ENCODE data around the gene THNSL1. TPM values are rescaled to one million over a fixed set of nuclear protein-coding genes. Genes with fewer than 3 reads are reported as not detected.
"Not testable (repeated sequence)": the region's sequence is repeated elsewhere in the genome, so short reads cannot be mapped to it uniquely, and the experiment has no call there.

THNSL1 gene
- total RNA-seq (2022) = 7.6 and 7.9 TPM in 2 replicates
- percentile 64 among the genes with signal in this experiment for Bru-seq, nascent RNA
- percentile 91 among the genes with signal in this experiment for BruChase-seq, experiment 1, labeled RNA remaining after a 6-hour chase
- percentile 93 among the genes with signal in this experiment for BruChase-seq, experiment 2, labeled RNA remaining after a 2-hour chase
- long read RNA-seq, transcript THNSL1-202 (3 exons, 3,788 nt) = minor isoform, 16 of 47 reads
- long read RNA-seq, transcript THNSL1-201 (3 exons, 3,691 nt) = major isoform, 28 of 47 reads
- long read RNA-seq, partial matches to known transcripts = 1 of 47 reads
- long read RNA-seq, other reads (novel, unspliced or antisense) = 2 of 47 reads

GRCh38 chr10:25016376-25017153 is at the start of gene THNSL1:
Gene THNSL1 (plus strand): TSS chr10:25016612. CDS start chr10:25023224, 6,612 bp downstream.
- TF ChIP-seq, protein P1, sequence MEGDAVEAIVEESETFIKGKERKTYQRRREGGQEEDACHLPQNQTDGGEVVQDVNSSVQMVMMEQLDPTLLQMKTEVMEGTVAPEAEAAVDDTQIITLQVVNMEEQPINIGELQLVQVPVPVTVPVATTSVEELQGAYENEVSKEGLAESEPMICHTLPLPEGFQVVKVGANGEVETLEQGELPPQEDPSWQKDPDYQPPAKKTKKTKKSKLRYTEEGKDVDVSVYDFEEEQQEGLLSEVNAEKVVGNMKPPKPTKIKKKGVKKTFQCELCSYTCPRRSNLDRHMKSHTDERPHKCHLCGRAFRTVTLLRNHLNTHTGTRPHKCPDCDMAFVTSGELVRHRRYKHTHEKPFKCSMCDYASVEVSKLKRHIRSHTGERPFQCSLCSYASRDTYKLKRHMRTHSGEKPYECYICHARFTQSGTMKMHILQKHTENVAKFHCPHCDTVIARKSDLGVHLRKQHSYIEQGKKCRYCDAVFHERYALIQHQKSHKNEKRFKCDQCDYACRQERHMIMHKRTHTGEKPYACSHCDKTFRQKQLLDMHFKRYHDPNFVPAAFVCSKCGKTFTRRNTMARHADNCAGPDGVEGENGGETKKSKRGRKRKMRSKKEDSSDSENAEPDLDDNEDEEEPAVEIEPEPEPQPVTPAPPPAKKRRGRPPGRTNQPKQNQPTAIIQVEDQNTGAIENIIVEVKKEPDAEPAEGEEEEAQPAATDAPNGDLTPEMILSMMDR (IDR thresholded peaks at IDR 0.05; ENCODE audit: unreplicated experiment) = no peak
- Mint-ChIP-seq H3K27ac (ENCODE audit: low read depth, unreplicated experiment) (peak within 1 kb of the TSS; percentile 92), H3K4me1 (ENCODE audit: insufficient read depth, unreplicated experiment) (no peaks in the 10 kb centered on the region), H3K36me3 (ENCODE audit: insufficient read depth, unreplicated experiment) (peaks cover 14% of the 10 kb centered on the region), H3K9me3 (ENCODE audit: unreplicated experiment) (no peaks in the 10 kb centered on the region), H3K4me3 (ENCODE audit: unreplicated experiment) (peak within 1 kb of the TSS; percentile 80), H3K27me3 (ENCODE audit: insufficient read depth, unreplicated experiment) (no peaks in the 10 kb centered on the region)
- DNase-seq (ENCODE audit: unreplicated experiment) = peak; percentile 99
- ChIA-PET CTCF (interaction anchor here (0.5 to 2.6 kb wide), 5 partner anchors 35 to 117 kb away, joined by 3 to 8 read pairs (median 4); no protein-coding TSS in a partner anchor), POLR2A (interaction anchor here (0.6 to 2.5 kb wide), 22 partner anchors 8 to 1009 kb away, joined by 3 to 15 read pairs (median 4); partner anchors contain the start of gene ARHGAP21)
- intact Hi-C loops (cut with micrococcal nuclease) = loop anchor here (1.0 kb wide), 1 partner anchor 46 kb away; no protein-coding TSS in a partner anchor
- BruUV-seq (replicated peaks) = TSS peak; percentile 64

- ChIA-PET CTCF (interaction anchor here (0.9 kb wide), 1 partner anchor 325 kb away, joined by 3 read pairs; no protein-coding TSS in a partner anchor), POLR2A (no interaction called here)
- BruUV-seq (replicated peaks) = no TSS peak
- Mint-ChIP-seq H3K27me3 (ENCODE audit: insufficient read depth, unreplicated experiment) (no peaks in the 10 kb centered on the region), H3K4me1 (ENCODE audit: insufficient read depth, unreplicated experiment) (peaks cover 5% of the 10 kb centered on the region), H3K4me3 (ENCODE audit: unreplicated experiment) (no peak overlapping the region), H3K36me3 (ENCODE audit: insufficient read depth, unreplicated experiment) (no peaks in the 10 kb centered on the region), H3K9me3 (ENCODE audit: unreplicated experiment) (no peaks in the 10 kb centered on the region), H3K27ac (ENCODE audit: low read depth, unreplicated experiment) (no peak overlapping the region)
- intact Hi-C loops (cut with micrococcal nuclease) = no loop called here
- DNase-seq (ENCODE audit: unreplicated experiment) = no peak
- TF ChIP-seq, protein P1 (IDR thresholded peaks at IDR 0.05; ENCODE audit: unreplicated experiment) = no peak
These were observed 49.4 kb upstream of the THNSL1 start for GRCh38 chr10:24966962-24967481.

- DNase-seq (ENCODE audit: unreplicated experiment) = no peak
- H3K4me1 Mint-ChIP-seq (ENCODE audit: insufficient read depth, unreplicated experiment) = peaks cover 5% of the 10 kb centered on the region
- TF ChIP-seq, protein P1 (IDR thresholded peaks at IDR 0.05; ENCODE audit: unreplicated experiment) = no peak
- H3K27me3 Mint-ChIP-seq (ENCODE audit: insufficient read depth, unreplicated experiment) = no peaks in the 10 kb centered on the region
- POLR2A ChIA-PET = no interaction called here
- H3K4me3 Mint-ChIP-seq (ENCODE audit: unreplicated experiment) = no peak overlapping the region
- no peaks in the 10 kb centered on the region for H3K9me3 Mint-ChIP-seq (ENCODE audit: unreplicated experiment)
- intact Hi-C loops (cut with micrococcal nuclease) = no loop called here
- BruUV-seq (replicated peaks) = no TSS peak
- no peak overlapping the region for H3K27ac Mint-ChIP-seq (ENCODE audit: low read depth, unreplicated experiment)
- CTCF ChIA-PET = interaction anchor here (0.7 kb wide), 1 partner anchor 23 kb away, joined by 5 read pairs; no protein-coding TSS in a partner anchor
- H3K36me3 Mint-ChIP-seq (ENCODE audit: insufficient read depth, unreplicated experiment) = no peaks in the 10 kb centered on the region
These were observed 48.1 kb upstream of the THNSL1 start for GRCh38 chr10:24968349-24968748.

DNA sequence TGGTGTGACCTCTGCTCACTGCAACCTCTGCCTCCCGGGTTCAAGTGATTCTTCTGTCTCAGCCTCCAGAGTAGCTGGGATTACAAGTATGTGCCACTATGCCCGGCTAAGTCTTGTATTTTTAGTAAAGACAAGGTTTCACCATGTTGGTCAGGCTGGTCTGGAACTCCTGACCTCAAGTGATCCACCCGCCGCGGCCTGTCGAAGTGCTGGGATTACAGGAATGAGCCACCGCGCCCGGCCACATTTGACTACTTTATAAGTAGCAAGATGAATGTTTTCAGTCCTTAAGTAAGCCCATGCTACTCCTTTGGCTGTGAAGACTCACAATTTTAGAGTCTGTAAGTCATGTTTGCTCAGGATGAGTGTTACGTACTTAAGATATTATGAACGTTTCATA is 47.5 kb upstream of the THNSL1 start:
- POLR2A ChIA-PET; BruUV-seq (replicated peaks); DNase-seq (ENCODE audit: unreplicated experiment); H3K36me3 Mint-ChIP-seq (ENCODE audit: insufficient read depth, unreplicated experiment); H3K9me3 Mint-ChIP-seq (ENCODE audit: unreplicated experiment); H3K27ac Mint-ChIP-seq (ENCODE audit: low read depth, unreplicated experiment); H3K27me3 Mint-ChIP-seq (ENCODE audit: insufficient read depth, unreplicated experiment); H3K4me3 Mint-ChIP-seq (ENCODE audit: unreplicated experiment); H3K4me1 Mint-ChIP-seq (ENCODE audit: insufficient read depth, unreplicated experiment); intact Hi-C loops (cut with micrococcal nuclease): not testable (repeated sequence)
- CTCF ChIA-PET = interaction anchor here (1.3 kb wide), 1 partner anchor 12 kb away, joined by 3 read pairs; no protein-coding TSS in a partner anchor

Measured in MCF 10A (cell line).